ENCODE data around the gene GSTA5.

- TF ChIP-seq CTCF (IDR thresholded peaks at IDR 0.05): no peak
- no peak for TF ChIP-seq POLR2A (IDR thresholded peaks at IDR 0.05)
- no peak for TF ChIP-seq POLR2AphosphoS5 (IDR thresholded peaks at IDR 0.05)
These were observed 27.6 kb upstream of the GSTA5 start for GRCh38 chr6:52868240-52868639.
